Tibial nerve (tissue), 3 donors: Measurements from ENCODE around the gene EIF3CL.
"Not testable (repeated sequence)": the region's sequence is repeated elsewhere in the genome, so short reads cannot be mapped to it uniquely, and the experiment has no call there.

Source experiments
- POLR2A ChIP-seq, 2 donors: fragments of 450-650 bp; IDR thresholded peaks; one replicate each; pipeline ENCODE4 v1.6.1; 2017; ENCODE audit warnings: antibody characterized with exemption in 2 of 2, mild to moderate bottlenecking in 2 of 2, moderate library complexity in 2 of 2
- TF ChIP-seq, protein P1 (sequence below), 5 experiments: fragments of 200-600 bp in 3 of 5; fragments of 450-650 bp in 2 of 5; sonication (generic) in 3 of 5; IDR thresholded peaks; one replicate each; pipeline ENCODE4 v1.5.1; 2016 to 2019; ENCODE audit warnings: antibody characterized with exemption in 5 of 5, mild to moderate bottlenecking in 3 of 5, moderate library complexity in 2 of 5

DNA sequence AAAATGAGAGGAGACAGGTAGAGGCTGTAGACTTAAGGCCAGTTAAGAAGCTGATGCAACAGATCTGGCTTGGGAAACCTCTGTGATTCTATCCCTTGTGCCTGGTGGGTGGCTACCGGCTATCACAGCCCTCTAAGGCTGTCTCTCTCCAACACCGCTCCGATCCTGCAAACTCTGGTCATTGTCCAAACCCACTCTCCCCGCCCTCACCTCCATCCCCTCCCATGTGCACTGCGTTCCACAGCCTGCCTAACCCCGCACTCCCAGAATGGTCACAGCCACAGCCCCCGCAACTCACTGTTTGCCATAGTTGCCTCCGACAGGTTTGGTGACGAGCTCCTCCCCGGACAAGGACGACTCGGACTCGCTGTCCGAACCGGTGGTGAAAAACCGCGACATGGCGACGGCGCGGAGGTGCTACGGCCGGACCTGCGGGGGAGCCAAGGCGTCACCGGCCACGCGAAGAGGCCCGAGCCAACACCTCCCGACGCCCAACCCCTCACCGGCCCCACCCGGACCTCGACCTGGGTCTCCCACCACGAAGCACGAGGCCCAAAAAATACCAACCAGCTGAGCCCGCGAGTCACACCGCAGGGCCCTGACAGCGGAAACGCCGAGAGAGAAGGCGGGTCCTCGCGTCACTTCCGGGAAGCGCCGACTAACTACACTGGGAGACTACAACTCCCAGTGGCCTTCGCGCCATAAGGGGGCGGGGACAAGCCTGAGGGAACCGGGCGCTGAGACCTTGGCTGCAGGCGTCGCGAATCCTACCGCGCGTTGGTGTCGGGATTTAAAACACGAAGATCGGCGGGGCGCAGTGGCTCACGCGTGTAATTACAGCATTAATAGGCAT lies at the start of gene EIF3CL:
- TF ChIP-seq POLR2A (IDR thresholded peaks at IDR 0.05), result not testable (repeated sequence)
- TF ChIP-seq, protein P1, sequence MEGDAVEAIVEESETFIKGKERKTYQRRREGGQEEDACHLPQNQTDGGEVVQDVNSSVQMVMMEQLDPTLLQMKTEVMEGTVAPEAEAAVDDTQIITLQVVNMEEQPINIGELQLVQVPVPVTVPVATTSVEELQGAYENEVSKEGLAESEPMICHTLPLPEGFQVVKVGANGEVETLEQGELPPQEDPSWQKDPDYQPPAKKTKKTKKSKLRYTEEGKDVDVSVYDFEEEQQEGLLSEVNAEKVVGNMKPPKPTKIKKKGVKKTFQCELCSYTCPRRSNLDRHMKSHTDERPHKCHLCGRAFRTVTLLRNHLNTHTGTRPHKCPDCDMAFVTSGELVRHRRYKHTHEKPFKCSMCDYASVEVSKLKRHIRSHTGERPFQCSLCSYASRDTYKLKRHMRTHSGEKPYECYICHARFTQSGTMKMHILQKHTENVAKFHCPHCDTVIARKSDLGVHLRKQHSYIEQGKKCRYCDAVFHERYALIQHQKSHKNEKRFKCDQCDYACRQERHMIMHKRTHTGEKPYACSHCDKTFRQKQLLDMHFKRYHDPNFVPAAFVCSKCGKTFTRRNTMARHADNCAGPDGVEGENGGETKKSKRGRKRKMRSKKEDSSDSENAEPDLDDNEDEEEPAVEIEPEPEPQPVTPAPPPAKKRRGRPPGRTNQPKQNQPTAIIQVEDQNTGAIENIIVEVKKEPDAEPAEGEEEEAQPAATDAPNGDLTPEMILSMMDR (IDR thresholded peaks at IDR 0.05), result not testable (repeated sequence)
